Glutamatergic neuron (in vitro differentiated cells): ENCODE data around the gene CATSPERZ. TPM values are rescaled to one million over a fixed set of nuclear protein-coding genes. Genes with fewer than 3 reads are reported as not detected.
A peak's percentile ranks its signal among the peaks of the same experiment; 100 is the strongest.

ENCODE experiments used
- DNase-seq: peaks from one replicate; pipeline ENCODE4 v3.0.0; 2022
- H3K27ac Mint-ChIP-seq: one replicate; pipeline ENCODE4 v1.8.0; 2020; ENCODE audit warnings: mild to moderate bottlenecking, mixed read lengths, inconsistent platforms; ENCODE audit not compliant: unreplicated experiment
- H3K27me3 Mint-ChIP-seq: one replicate; pipeline ENCODE4 v1.8.0; 2020; ENCODE audit warnings: mild to moderate bottlenecking, moderate library complexity, mixed read lengths, inconsistent platforms; ENCODE audit not compliant: unreplicated experiment
- H3K36me3 Mint-ChIP-seq: one replicate; pipeline ENCODE4 v1.8.0; 2020; ENCODE audit warnings: mild to moderate bottlenecking, mixed read lengths, inconsistent platforms; ENCODE audit not compliant: unreplicated experiment
- H3K4me1 Mint-ChIP-seq: one replicate; pipeline ENCODE4 v1.8.0; 2020; ENCODE audit warnings: mild to moderate bottlenecking, low read depth, mixed read lengths, inconsistent platforms; ENCODE audit not compliant: unreplicated experiment
- H3K4me3 Mint-ChIP-seq: one replicate; pipeline ENCODE4 v1.8.0; 2020; ENCODE audit warnings: mild to moderate bottlenecking, mixed read lengths, inconsistent platforms; ENCODE audit not compliant: unreplicated experiment
- H3K9me3 Mint-ChIP-seq: one replicate; pipeline ENCODE4 v1.8.0; 2020; ENCODE audit warnings: mild to moderate bottlenecking, moderate library complexity, mixed read lengths, inconsistent platforms; ENCODE audit not compliant: unreplicated experiment
- CTCF ChIP-seq: fragments of 200-600 bp; sonication (generic); IDR thresholded peaks from one replicate; pipeline ENCODE4 v1.5.0; 2021; ENCODE audit not compliant: partially characterized antibody, unreplicated experiment
- long read RNA-seq: library from polyadenylated mRNA; unstranded; transcript quantifications from one replicate; pipeline ENCODE4 v2.0.0, GENCODE V29; 2020; ENCODE audit not compliant: unreplicated experiment
- total RNA-seq: library from RNA; stranded (reverse); fragmentation: NEBNext Ultra II Directional; extraction: Animal tissue kit (Norgen Biotek cat#: 25700); gene quantifications from one replicate; pipeline ENCODE4 v1.2.1, GENCODE V29; 2021; ENCODE audit not compliant: unreplicated experiment

Gene CATSPERZ, protein sequence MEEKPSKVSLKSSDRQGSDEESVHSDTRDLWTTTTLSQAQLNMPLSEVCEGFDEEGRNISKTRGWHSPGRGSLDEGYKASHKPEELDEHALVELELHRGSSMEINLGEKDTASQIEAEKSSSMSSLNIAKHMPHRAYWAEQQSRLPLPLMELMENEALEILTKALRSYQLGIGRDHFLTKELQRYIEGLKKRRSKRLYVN
- total RNA-seq = not detected
- long read RNA-seq = 0 reads

DNA sequence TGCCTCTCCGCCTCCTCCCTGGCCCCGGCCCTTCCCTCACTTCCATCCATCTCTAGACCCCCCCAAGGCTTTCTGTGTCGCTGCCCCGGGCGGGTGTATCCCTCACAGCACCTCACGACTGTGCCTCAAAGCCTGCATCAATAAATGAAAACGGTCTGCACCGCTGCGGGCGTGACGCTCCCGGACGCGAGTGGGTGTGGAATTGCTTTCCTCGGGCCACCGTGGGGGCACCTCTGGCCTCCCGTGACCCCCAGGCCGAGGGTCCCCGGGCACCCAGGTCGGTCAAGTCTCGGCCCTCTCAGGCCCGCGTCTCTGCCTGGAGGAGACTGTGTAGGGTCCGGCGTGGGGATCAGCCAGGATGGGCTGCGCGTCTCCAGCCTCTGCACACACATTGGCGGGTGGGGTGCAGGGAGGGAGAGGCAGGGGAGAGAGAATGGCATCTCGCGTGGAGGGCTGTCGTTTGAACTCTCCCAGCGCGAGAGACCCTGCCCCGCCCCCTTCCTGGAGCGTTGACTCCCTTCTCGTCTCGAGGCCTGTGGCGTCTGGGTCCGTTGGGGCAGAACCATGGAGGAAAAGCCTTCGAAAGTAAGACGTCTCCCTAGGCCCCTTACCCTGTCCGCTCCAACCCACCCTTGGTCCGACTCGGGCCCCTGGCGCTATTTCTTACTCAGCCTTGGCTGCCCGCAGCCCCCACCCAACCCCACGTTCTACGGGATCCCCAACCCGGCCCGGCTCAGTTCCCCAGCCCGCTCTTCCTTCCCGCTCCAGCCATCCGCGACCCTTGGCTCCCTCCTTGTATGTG lies at the start of gene CATSPERZ:
CATSPERZ (plus strand) TSS at position 512 of the 802 bp plus-strand sequence; CDS start at position 565, 53 bp downstream.
- DNase-seq = no peak
- Mint-ChIP-seq H3K27ac (no peak within 1 kb of the TSS), H3K27me3 (peaks cover 33% of the 10 kb centered on the region), H3K36me3 (no peaks in the 10 kb centered on the region), H3K9me3 (peaks cover 7% of the 10 kb centered on the region), H3K4me1 (peaks cover 2% of the 10 kb centered on the region), H3K4me3 (peak within 1 kb of the TSS; percentile 70)
- TF ChIP-seq CTCF = no peak

- Mint-ChIP-seq H3K27ac (no peak overlapping the region), H3K4me3 (peak overlapping the region; percentile 68), H3K36me3 (no peaks in the 10 kb centered on the region), H3K4me1 (peaks cover 12% of the 10 kb centered on the region), H3K27me3 (peaks cover 11% of the 10 kb centered on the region), H3K9me3 (peaks cover 9% of the 10 kb centered on the region)
- no peak for TF ChIP-seq CTCF
- no peak for DNase-seq
These were observed 49.6 kb upstream of the CATSPERZ start for GRCh38 chr11:64250415-64251015.

- Mint-ChIP-seq H3K27ac (peak within 1 kb of the TSS; percentile 66), H3K4me1 (peaks cover 12% of the 10 kb centered on the region), H3K9me3 (peaks cover 9% of the 10 kb centered on the region), H3K36me3 (no peaks in the 10 kb centered on the region), H3K4me3 (peak within 1 kb of the TSS; percentile 92), H3K27me3 (peaks cover 11% of the 10 kb centered on the region)
- TF ChIP-seq CTCF = peak; percentile 89
- DNase-seq = peak; percentile 79
These were observed 49.0 kb upstream of the CATSPERZ start, which contains the start of gene PLCB3 for GRCh38 chr11:64251016-64251752. TSS of gene PLCB3 (plus strand) at chr11:64251530. CDS start at chr11:64251650, 120 bp downstream.

DNA sequence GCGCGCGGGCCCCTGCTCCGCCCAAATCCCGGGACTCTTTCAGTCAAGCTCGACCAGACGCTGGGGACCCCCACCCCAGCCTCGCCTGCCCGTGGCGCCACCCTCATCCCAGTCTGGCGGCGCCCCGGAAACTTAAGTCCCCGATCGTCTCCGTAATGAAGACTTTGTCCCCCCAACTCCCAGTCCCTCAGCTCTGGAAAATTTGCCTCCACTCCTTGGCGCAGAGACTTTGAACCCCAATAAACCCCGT lies 48.5 kb upstream of the CATSPERZ start:
- peaks cover 11% of the 10 kb centered on the region for H3K27me3 Mint-ChIP-seq
- peaks cover 9% of the 10 kb centered on the region for H3K9me3 Mint-ChIP-seq
- no peak for TF ChIP-seq CTCF
- peaks cover 12% of the 10 kb centered on the region for H3K4me1 Mint-ChIP-seq
- H3K4me3 Mint-ChIP-seq = peak overlapping the region; percentile 92
- no peak for DNase-seq
- no peak overlapping the region for H3K27ac Mint-ChIP-seq
- H3K36me3 Mint-ChIP-seq = no peaks in the 10 kb centered on the region
